Stimulated activated CD4-positive, alpha-beta T cell treated with anti-CD3 and anti-CD28 coated beads, Interleukin-15, amount 100 ng/mL, for 24 hours (primary cell): ENCODE measurements around the gene PPP1R9B.

ENCODE experiments used
- DNase-seq: peaks from one replicate; pipeline ENCODE4 v3.0.0-alpha.2; 2020

Gene PPP1R9B

GRCh38 chr17:50150354-50151040 lies at the start of gene PPP1R9B:
Gene PPP1R9B (minus strand): TSS chr17:50150677. CDS start chr17:50150513, 164 bp downstream.
- no peak for DNase-seq

DNA sequence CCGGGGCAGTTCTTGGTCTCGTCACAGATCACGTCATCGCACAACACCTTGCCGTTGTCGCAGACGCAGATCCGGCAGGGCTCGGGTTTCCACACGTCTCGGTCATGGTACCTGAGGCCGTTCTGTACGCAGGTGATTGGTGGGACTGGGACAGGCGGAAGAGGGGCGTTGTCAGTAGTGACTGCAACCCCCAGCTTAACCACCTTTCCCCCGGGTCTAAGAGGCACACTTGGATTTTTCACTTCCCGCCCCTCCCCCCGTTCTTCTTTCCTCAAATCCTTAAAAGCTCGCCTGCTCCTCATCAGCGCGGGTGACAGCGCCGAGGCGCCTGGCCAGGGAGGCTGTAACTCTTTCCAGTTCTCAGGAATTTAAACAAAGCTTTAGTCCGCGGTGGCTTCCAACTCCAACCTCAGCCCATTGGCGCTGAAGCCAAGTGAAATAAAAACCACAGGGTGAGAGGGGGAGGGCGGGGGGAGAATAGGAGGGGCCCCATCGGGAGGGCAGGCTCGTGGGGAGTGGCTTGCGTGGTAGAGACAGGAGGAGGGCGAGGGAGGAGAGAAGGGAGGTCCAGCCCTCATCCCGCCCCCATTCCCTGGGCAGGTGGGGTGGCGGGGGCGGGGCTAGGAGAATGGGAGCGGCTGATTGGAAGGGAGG lies 49.5 kb upstream of the PPP1R9B start:
- peak; percentile 80 for DNase-seq

DNA sequence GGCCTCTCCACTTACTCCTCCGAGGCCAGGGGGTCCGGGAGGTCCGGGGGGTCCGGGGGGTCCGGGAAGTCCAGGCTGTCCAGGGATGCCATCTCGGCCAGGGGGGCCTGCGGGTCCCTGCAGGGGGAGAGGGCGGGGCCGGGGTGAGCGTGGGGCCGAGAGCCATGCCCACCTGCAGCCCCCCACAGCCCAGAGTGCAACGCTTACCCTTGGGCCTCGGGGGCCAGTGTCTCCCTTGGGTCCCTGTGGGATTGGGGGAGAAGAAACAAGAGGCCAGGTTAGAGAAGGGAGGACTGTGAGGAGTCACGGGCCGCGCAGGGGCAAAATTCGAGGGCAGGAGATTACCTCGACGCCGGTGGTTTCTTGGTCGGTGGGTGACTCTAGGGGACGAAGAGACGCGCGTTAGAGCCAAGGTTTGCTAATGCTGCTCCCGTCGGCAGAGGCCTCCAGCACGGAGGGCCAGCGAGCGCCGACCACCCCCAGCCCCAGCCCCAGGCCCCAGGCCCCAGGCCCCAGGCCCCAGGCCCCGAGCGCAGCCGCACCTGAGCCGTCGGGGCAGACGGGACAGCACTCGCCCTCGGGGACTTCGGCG lies 48.8 kb upstream of the PPP1R9B start:
- no peak for DNase-seq

- DNase-seq, result peak; percentile 71
Observed at GRCh38 chr17:50198026-50198669, 47.7 kb upstream of the PPP1R9B start.

GRCh38 chr17:50196826-50197225 lies 46.3 kb upstream of the PPP1R9B start:
- no peak for DNase-seq

GRCh38 chr17:50196036-50196435 lies 45.6 kb upstream of the PPP1R9B start:
- DNase-seq, result no peak

DNA sequence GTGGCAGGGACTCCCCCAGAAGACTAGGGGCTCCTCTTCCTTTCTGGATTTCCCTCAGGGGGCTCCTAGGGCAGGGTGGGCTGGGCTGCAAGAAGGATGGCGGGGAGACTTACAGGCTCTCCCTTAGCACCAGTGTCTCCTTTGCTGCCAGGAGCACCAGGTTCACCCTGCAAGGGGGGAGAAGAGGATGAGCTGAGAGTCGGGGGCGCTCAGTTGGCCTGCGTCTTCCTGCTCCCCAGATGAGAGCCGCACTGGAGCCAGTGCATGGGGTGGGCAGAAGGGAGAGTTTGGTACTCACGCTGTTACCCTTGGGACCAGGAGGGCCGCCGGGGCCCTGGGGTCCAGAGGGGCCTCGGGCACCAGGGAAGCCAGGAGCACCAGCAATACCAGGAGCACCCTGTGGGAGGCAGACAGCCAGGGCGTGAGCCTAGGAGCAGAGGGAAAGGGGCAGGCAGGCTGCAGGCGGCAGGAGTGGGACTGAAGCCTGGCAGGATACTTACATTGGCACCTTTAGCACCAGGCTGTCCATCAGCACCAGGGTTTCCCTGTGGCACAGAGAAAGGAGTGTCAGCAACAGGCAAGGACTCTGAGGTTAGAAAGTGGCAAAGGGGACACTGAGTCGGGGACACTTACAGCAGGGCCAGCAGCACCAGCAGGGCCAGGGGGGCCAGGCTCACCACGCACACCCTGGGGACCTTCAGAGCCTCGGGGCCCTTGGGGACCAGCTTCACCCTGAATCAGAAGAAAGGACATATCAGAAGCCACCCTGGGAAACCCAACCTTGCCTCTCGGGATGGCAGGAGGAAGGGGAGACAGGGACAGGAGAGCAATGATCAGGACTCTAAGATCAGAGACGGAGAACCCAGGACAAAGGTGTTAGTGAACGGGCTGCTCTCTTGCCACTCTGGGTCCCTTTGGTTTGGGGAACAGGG lies 44.7 kb upstream of the PPP1R9B start:
- DNase-seq, result no peak

GRCh38 chr17:50194140-50194933 lies 43.9 kb upstream of the PPP1R9B start:
- DNase-seq, result no peak

GRCh38 chr17:50192618-50193291 lies 42.3 kb upstream of the PPP1R9B start:
- no peak for DNase-seq

GRCh38 chr17:50192144-50192617 lies 41.7 kb upstream of the PPP1R9B start:
- DNase-seq, result no peak

DNA sequence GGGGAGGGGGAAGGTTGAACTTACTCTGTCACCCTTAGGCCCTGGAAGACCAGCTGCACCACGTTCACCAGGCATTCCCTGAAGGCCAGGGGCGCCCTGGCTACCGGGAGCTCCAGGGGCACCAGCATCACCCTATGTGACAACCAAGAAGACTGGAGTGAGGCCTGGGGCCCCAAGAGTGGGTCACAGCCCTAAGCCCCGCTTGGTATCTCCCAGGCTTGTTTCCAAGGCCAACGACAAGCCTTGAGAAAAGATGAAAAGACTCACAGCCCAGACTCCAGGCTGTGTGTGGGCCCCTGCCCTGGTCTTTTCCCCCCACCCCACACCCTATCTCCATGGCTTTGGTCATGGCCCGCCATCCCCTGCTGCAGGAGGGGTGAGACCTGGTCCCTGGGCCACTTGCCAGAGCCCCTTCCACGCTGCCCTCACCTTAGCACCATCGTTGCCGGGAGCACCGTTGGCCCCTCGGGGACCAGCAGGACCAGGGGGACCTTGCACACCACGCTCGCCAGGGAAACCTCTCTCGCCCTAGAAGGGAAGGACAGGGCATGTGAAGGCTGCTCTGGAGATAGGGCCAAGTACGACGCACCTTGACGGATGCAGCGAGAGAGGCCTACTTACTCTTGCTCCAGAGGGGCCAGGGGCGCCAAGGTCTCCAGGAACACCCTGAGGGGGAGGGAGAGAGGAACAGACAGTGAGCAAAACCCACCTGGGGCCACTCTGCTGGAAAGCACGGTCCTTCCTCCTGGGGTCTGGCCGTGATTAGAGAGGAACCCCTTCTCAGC lies 41.1 kb upstream of the PPP1R9B start:
- no peak for DNase-seq

DNA sequence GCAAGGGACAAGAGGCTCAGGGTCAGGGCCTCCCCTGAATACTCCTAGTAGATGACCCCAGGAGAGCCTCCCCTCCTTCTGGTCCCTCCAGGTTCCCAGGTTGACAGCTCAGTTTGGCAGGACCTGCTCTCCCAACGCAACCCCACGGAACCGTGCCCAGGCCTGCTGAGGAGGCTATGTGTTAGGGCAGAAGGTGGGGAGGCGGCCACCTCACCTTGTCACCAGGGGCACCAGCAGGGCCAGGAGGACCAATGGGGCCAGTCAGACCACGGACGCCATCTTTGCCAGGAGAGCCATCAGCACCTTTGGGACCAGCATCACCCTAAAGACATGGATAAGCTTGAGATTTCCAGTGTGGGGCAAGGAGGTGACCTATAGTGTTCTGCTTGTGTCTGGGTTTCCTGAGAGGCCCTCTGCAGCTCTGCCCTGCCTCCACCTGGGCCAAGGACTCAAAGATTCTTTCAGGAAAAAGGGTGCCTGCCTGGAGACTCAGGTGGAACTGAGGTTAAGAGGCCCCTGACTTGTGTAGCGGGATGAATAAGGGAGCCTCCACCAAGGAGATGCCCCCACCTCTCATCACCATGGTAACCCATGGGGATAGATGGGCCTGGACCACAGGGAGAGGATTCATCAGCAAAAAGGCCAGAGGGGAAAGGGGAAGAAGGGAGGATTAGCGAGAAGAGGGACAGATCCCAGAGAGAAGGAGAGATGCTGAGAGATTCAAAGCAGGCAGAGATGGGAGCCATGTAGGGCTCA lies 40.3 kb upstream of the PPP1R9B start:
- no peak for DNase-seq

- DNase-seq, result no peak
Observed at GRCh38 chr17:50190293-50190602, 39.8 kb upstream of the PPP1R9B start.

DNA sequence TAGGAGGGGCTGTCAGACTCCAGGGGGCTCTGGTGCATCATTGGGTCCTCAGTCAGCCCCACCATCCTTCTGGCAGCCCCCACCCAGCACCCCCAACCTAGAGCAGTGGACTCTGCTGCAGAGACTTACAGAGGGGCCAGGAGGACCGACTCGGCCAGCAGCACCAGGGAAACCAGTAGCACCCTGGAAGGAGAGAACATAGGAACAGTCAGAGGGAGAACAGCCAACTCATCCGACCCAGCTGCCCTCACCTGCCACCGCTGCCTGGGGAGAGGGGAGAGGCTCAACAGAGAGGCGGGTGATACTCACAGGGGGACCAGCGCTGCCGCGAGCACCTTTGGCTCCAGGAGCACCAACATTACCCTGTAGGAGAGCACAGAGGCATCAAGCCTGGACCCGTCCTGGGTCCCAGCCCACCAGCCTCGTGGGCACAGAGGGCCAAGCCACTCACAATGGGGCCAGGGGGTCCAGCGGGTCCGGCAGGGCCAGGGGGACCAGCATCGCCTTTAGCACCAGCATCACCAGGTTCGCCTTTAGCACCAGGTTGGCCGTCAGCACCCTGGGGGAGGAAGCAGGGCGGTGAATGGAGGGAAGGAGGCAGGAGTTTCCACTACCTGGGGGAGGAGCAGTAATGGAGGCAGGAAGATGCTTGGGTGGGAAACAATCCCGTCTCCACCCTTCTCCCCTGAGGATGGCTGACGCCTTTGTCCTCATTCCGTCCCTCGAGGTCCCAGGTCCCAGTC lies 39.2 kb upstream of the PPP1R9B start:
- DNase-seq, result no peak

GRCh38 chr17:50188921-50189549 lies 38.6 kb upstream of the PPP1R9B start:
- no peak for DNase-seq

- no peak for DNase-seq
Observed at GRCh38 chr17:50188531-50188920, 38.0 kb upstream of the PPP1R9B start.

DNA sequence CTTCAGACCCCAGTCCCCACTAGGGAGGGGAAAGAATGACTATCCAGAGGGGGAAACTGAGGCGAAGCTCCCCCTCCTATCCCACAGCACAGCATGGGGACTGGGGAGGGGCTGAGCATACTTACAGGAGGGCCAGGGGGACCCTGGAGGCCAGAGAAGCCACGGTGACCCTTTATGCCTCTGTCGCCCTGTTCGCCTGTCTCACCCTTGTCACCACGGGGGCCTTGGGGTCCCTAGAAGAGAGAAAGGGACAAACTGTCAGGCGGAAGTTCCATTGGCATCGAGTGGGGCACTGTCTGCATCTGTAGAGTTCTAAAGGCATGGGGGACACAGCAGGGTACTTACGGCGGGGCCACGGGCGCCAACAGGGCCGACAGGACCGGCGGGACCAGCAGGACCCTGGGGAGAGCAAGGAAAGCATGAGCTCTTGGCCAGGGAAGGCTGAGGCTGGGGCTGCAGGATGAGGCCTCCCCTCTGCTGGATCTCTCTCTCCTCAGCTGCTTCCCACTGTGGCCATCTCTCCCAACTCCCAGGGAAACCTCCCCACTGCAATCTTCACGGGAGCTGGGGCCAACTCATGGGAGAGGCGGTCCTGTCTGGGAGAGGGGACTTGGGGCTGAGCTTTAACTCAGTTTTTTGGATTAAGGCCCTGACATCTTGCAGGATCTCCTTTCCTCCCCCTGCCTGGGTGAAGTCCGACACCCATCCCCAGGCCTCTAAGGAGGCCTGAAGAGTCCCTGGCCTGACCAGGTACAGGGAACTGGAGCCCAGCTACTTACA lies 37.5 kb upstream of the PPP1R9B start:
- no peak for DNase-seq

- DNase-seq, result no peak
Observed at GRCh38 chr17:50187394-50187725, 36.9 kb upstream of the PPP1R9B start.
